ENCODE data around the gene ZNF652.

DNA sequence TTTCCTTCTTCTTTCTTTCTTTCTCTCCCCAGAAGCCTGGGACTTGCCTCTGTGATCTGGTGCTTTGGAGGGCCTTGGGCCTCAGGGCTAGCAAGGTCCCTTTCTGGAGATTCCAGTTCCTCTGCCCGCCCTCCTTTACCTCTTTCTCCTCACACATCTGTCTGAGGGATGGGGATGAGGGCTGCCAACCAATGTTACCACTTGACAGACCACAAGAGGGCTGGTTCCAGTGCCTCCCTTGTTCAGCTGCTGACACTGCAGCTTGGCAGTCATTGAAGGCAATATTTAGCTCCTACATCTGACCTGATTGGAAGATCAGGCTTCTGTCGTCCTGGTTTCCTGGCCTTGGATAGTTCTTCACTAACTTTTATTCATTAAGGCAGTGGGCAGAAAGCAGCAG is 3.6 kb upstream of the ZNF652 start:
- no peak for TF ChIP-seq POLR2A (IDR thresholded peaks at IDR 0.05; ENCODE audit: low read length)
- no peak for TF ChIP-seq GATA1 (IDR thresholded peaks at IDR 0.05; ENCODE audit: low read depth, low read length)
